ENCODE data around the gene APLF.
"Not testable (repeated sequence)": the region's sequence is repeated elsewhere in the genome, so short reads cannot be mapped to it uniquely, and the experiment has no call there.

APLF gene

GRCh38 chr2:68482296-68482820 is 15.0 kb downstream of the APLF start:
- DNase-seq = no peak

GRCh38 chr2:68483011-68483410 is 15.6 kb downstream of the APLF start:
- DNase-seq = no peak

- peak; percentile 18 to 66 for DNase-seq
These were observed 20.5 kb downstream of the APLF start for GRCh38 chr2:68487773-68488355.

GRCh38 chr2:68488605-68489004 is 21.2 kb downstream of the APLF start:
- not testable (repeated sequence) for DNase-seq

- DNase-seq = no peak
These were observed 21.9 kb downstream of the APLF start for GRCh38 chr2:68489282-68489681.

- DNase-seq = no peak
These were observed 24.2 kb downstream of the APLF start for GRCh38 chr2:68491582-68491981.

- no peak for DNase-seq
These were observed 31.7 kb downstream of the APLF start for GRCh38 chr2:68499133-68499532.

- DNase-seq = no peak
These were observed 33.3 kb downstream of the APLF start for GRCh38 chr2:68500649-68501048.

- no peak for DNase-seq
These were observed 34.4 kb downstream of the APLF start for GRCh38 chr2:68501768-68502167.

- no peak for DNase-seq
These were observed 38.3 kb downstream of the APLF start for GRCh38 chr2:68505603-68506159.

GRCh38 chr2:68506170-68506569 is 38.8 kb downstream of the APLF start:
- peak in 1 of 2 donors; percentile 17 for DNase-seq

GRCh38 chr2:68512326-68512725 is 44.9 kb downstream of the APLF start:
- DNase-seq = peak; percentile 72 to 82

GRCh38 chr2:68512966-68513365 is 45.6 kb downstream of the APLF start:
- DNase-seq = peak in 1 of 2 donors; percentile 22

GRCh38 chr2:68514316-68514929 is 47.0 kb downstream of the APLF start:
- no peak for DNase-seq

GRCh38 chr2:68516051-68516955 is 48.9 kb downstream of the APLF start:
- DNase-seq = no peak

- no peak for DNase-seq
These were observed 51.9 kb downstream of the APLF start for GRCh38 chr2:68519236-68519635.

GRCh38 chr2:68521037-68521436 is 53.7 kb downstream of the APLF start:
- no peak for DNase-seq

GRCh38 chr2:68526943-68527342 is 59.6 kb downstream of the APLF start:
- DNase-seq = not testable (repeated sequence)

- DNase-seq = not testable (repeated sequence)
These were observed 60.1 kb downstream of the APLF start for GRCh38 chr2:68527343-68528081.

- DNase-seq = not testable (repeated sequence)
These were observed 61.8 kb downstream of the APLF start for GRCh38 chr2:68529156-68529555.

GRCh38 chr2:68529651-68530050 is 62.3 kb downstream of the APLF start:
- DNase-seq = not testable (repeated sequence)

GRCh38 chr2:68536000-68536399 is 68.6 kb downstream of the APLF start:
- DNase-seq = peak in 1 of 2 donors; percentile 1

Measured in inflammatory macrophage treated with lipopolysaccharide for 1 hour (primary cell).